ENCODE data around the gene KIRREL3. TPM values are rescaled to one million over a fixed set of nuclear protein-coding genes. Genes with fewer than 3 reads are reported as not detected.
A peak's percentile ranks its signal among the peaks of the same experiment; 100 is the strongest.

The KIRREL3 gene
- polyA plus RNA-seq, 1 experiment = 2.3 TPM

DNA sequence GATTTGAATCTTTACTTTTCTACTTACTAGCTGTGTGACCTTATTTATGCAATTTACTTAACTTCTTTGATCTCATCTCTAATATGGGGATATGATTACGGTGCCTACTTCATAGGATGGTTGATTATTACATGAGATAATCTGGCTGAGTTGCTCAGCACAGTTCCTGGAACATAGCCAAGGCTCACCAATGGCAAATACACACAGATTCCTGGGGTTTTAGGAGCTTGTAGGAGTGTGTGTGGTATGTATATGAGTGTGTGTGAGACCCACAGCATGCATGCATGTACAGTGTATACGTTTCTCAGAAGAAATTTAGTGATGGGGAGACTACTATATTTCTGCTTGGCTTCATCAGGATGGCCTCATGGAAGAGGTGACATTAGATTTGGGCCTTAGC is 256.9 kb downstream of the KIRREL3 start:
- H3K9me3 ChIP-seq (ENCODE audit: control insufficient read depth, insufficient read depth, low read length) = no peaks in the 10 kb centered on the region
- H3K27me3 ChIP-seq (ENCODE audit: control insufficient read depth, insufficient read depth, low read length) = no peaks in the 10 kb centered on the region
- ChIA-PET POLR2A (no interaction called here), CTCF (interaction anchor here (1.2 to 2.8 kb wide), 4 partner anchors 26 to 246 kb away, joined by 3 to 10 read pairs (median 4); no protein-coding TSS in a partner anchor)
- DNase-seq (ENCODE audit: low read depth, low spot score) = no peak
- H3K4me3 ChIP-seq (ENCODE audit: low read depth, low read length) = no peak overlapping the region
- H3K27ac ChIP-seq (ENCODE audit: low read depth, low read length) = no peak overlapping the region
- TF ChIP-seq, protein P1, sequence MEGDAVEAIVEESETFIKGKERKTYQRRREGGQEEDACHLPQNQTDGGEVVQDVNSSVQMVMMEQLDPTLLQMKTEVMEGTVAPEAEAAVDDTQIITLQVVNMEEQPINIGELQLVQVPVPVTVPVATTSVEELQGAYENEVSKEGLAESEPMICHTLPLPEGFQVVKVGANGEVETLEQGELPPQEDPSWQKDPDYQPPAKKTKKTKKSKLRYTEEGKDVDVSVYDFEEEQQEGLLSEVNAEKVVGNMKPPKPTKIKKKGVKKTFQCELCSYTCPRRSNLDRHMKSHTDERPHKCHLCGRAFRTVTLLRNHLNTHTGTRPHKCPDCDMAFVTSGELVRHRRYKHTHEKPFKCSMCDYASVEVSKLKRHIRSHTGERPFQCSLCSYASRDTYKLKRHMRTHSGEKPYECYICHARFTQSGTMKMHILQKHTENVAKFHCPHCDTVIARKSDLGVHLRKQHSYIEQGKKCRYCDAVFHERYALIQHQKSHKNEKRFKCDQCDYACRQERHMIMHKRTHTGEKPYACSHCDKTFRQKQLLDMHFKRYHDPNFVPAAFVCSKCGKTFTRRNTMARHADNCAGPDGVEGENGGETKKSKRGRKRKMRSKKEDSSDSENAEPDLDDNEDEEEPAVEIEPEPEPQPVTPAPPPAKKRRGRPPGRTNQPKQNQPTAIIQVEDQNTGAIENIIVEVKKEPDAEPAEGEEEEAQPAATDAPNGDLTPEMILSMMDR (IDR thresholded peaks at IDR 0.05; ENCODE audit: low read depth, low read length) = no peak

DNA sequence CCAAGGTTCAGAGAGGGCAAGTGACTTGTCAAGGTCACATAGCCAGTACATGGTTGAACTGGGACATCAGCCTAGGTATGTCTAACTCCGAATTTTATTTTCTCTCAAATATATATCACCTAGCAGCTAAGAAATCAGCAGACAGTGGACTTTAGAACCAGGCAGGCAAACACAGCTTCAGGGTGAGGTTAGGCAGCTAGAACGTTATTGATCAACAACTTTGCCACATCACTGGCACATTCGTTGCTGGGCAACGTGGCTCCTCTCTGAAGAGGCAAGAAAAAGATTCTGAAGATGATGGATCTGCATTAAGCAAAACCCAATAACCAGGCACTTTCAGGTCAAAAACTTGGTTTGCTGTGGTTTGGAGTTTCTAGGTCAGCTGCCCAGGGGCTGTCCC is 258.0 kb downstream of the KIRREL3 start:
- Histone ChIP-seq H3K4me3 (ENCODE audit: low read depth, low read length) (no peak overlapping the region), H3K27me3 (ENCODE audit: control insufficient read depth, insufficient read depth, low read length) (no peaks in the 10 kb centered on the region), H3K9me3 (ENCODE audit: control insufficient read depth, insufficient read depth, low read length) (no peaks in the 10 kb centered on the region), H3K27ac (ENCODE audit: low read depth, low read length) (no peak overlapping the region)
- TF ChIP-seq, protein P1 (IDR thresholded peaks at IDR 0.05; ENCODE audit: low read depth, low read length) = no peak
- ChIA-PET POLR2A (no interaction called here), CTCF (interaction anchor here (1.5 to 2.8 kb wide), 3 partner anchors 25 to 247 kb away, joined by 3 to 10 read pairs (median 5); no protein-coding TSS in a partner anchor)
- DNase-seq (ENCODE audit: low read depth, low spot score) = no peak

DNA sequence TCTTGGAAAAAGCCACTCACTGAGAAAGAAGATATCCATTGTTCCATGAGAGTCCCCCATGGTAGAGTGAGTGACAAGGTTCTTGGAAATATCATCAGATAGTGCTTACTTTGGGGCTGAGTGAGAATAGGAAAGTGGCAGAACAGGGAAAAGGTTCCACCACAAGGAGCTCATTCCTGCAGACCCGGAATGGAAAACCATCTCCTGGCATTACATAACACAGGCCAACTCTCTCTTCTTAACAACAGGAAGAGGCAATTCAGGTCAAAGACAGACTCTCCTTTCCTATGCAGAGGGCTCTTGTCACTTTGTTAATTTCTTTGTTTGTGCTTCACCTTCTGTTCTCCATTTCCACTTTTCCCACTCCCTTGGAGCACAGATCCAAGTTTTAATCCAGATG is 259.7 kb downstream of the KIRREL3 start:
- Histone ChIP-seq H3K4me3 (ENCODE audit: low read depth, low read length) (no peak overlapping the region), H3K27ac (ENCODE audit: low read depth, low read length) (no peak overlapping the region), H3K27me3 (ENCODE audit: control insufficient read depth, insufficient read depth, low read length) (no peaks in the 10 kb centered on the region), H3K9me3 (ENCODE audit: control insufficient read depth, insufficient read depth, low read length) (no peaks in the 10 kb centered on the region)
- POLR2A ChIA-PET = no interaction called here
- TF ChIP-seq, protein P1 (IDR thresholded peaks at IDR 0.05; ENCODE audit: low read depth, low read length) = no peak
- no peak for DNase-seq (ENCODE audit: low read depth, low spot score)
- CTCF ChIA-PET = interaction anchor here (2.8 to 3.5 kb wide), 2 partner anchors 23 to 250 kb away, joined by 10 to 15 read pairs; no protein-coding TSS in a partner anchor

DNA sequence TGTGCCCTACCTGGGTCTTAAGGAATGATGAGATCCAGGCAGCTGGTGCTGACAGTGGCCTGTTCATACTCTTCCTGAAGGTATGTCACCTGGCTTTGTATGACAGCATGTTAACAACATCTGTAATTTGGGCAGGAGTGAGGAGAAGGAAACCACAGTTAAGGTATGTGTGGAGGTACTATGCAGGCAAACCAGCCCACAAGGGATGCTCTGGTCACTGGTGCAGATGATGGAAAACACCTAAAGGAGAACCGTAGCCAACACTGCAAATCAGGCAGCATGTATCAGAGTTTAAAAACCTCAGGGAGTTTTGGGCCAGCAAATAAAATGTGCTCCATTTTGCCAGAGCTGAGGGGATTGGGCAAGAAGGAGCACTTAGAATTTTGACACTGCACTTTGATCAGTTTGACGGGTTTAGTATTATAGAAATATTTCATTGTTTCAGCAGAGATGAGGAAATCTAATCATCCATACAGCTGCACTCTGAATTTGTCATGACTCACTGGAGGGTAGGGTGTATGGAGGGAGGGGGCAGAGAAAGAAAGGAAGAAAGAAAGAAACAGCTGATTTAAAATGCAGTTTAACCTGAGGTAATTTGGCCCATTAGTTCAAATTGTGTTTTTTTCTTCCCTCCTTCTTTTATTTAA is 260.9 kb downstream of the KIRREL3 start:
- no peaks in the 10 kb centered on the region for H3K9me3 ChIP-seq (ENCODE audit: control insufficient read depth, insufficient read depth, low read length)
- POLR2A ChIA-PET = no interaction called here
- TF ChIP-seq, protein P1 (IDR thresholded peaks at IDR 0.05; ENCODE audit: low read depth, low read length) = no peak
- CTCF ChIA-PET = interaction anchor here (0.8 to 3.5 kb wide), 2 partner anchors 18 to 251 kb away, joined by 3 to 15 read pairs; no protein-coding TSS in a partner anchor
- H3K27me3 ChIP-seq (ENCODE audit: control insufficient read depth, insufficient read depth, low read length) = no peaks in the 10 kb centered on the region
- peak overlapping the region; percentile 13 for H3K27ac ChIP-seq (ENCODE audit: low read depth, low read length)
- no peak for DNase-seq (ENCODE audit: low read depth, low spot score)
- H3K4me3 ChIP-seq (ENCODE audit: low read depth, low read length) = no peak overlapping the region

DNA sequence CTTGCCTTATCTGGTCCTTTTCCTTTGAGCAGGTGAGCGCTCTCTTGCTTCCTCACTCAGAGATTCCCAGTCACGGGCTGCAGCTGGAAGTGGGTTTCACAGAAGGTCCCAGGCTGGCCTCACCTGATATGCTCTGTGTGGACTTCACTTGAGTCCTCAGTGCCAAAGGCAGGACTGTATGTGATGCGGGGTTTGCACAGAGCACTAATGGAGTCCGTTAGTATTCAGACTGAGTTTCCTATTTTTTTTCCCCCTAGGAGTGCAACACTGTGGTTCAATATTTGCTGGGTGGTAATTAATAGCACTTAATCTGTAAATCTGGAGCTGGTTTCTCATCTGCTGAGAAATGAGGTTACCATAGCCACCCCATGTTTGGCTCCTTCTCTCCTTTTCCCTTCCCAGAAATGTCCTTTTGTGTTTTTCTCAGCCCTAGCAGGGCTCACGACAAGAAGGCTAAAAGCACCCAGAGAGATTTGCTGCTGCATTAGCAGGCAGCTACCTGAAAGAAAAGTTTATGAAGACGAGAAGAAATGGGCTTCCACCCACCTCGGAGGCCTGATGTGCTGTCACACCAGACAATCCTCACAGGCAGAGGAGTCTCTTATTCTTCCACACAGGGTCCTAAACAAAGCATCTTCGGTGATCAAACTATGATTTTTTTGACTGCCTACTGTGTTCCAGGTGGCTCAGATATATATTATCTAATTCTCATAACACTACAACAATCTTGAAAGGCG is 262.1 kb downstream of the KIRREL3 start:
- CTCF ChIA-PET = interaction anchor here (0.8 to 3.5 kb wide), 3 partner anchors 19 to 252 kb away, joined by 3 to 15 read pairs (median 3); no protein-coding TSS in a partner anchor
- H3K4me3 ChIP-seq (ENCODE audit: low read depth, low read length) = no peak overlapping the region
- no peaks in the 10 kb centered on the region for H3K27me3 ChIP-seq (ENCODE audit: control insufficient read depth, insufficient read depth, low read length)
- POLR2A ChIA-PET = no interaction called here
- TF ChIP-seq, protein P1 (IDR thresholded peaks at IDR 0.05; ENCODE audit: low read depth, low read length) = no peak
- no peak for DNase-seq (ENCODE audit: low read depth, low spot score)
- H3K27ac ChIP-seq (ENCODE audit: low read depth, low read length) = no peak overlapping the region
- H3K9me3 ChIP-seq (ENCODE audit: control insufficient read depth, insufficient read depth, low read length) = no peaks in the 10 kb centered on the region
